HS-27A (cell line): Measurements from ENCODE around the gene HOXC11.

ENCODE experiments used
- DNase-seq: peaks from one replicate; pipeline ENCODE4 v3.0.0-alpha.2; 2012; ENCODE audit warnings: low read depth, missing footprints

HOXC11 gene

GRCh38 chr12:53942467-53942997 lies 30.4 kb upstream of the HOXC11 start:
- DNase-seq, result no peak

GRCh38 chr12:53944209-53944608 lies 28.7 kb upstream of the HOXC11 start:
- DNase-seq, result no peak

DNA sequence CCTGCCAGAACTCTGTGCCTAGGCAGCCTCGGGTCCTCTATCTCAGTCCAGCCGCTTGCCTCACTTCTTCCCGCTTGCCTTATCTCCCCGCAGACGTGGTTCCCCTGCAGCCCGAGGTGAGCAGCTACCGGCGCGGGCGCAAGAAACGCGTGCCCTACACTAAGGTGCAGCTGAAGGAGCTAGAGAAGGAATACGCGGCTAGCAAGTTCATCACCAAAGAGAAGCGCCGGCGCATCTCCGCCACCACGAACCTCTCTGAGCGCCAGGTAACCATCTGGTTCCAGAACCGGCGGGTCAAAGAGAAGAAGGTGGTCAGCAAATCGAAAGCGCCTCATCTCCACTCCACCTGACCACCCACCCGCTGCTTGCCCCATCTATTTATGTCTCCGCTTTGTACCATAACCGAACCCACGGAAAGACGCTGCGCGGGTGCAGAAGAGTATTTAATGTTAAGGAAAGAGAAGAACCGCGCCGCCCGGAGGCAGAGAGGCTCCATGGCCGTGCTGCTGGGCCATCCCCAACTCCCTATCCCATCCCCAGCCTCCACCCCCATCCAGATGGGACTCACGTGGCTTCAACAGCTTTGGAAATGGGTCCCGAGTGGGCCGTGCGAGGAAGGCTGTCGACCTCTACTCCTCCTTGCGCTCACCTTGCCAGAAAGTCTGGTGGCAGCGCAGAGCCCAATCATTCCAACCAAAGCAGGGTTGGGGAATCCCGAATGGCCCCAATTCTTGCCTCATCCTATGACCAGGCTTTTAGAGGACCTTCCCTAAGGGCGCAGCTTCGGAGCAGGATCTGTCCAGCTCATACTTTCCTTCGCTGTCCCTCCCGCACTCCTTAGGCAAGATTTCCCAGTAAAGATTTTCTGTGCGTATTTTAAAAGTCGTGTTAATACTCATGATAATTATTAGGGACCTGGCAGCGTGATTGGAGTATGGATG lies 27.7 kb upstream of the HOXC11 start:
- no peak for DNase-seq

DNA sequence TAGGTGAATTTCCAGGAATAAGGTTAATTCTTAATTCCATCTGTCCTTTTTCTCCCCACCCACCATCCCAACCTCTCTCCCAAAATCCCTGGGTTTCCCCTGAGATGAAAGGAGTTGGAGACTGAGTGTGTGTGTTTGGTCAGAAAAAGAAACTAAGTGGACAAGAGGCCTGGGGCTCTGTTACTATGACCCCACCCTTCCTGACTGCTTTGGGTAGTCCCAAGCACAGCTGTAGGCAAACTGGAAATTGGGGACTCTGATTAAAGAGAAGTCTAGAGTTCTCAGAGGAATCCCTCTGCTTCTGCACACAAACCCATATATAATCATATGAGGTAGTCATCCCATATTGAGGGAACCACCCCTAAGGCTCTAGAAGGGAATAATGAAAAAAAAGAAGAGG lies 25.2 kb upstream of the HOXC11 start:
- DNase-seq, result no peak

- DNase-seq, result no peak
Measured at GRCh38 chr12:53948650-53949593, 24.0 kb upstream of the HOXC11 start.

GRCh38 chr12:53949631-53950436 lies 23.1 kb upstream of the HOXC11 start:
- no peak for DNase-seq

DNA sequence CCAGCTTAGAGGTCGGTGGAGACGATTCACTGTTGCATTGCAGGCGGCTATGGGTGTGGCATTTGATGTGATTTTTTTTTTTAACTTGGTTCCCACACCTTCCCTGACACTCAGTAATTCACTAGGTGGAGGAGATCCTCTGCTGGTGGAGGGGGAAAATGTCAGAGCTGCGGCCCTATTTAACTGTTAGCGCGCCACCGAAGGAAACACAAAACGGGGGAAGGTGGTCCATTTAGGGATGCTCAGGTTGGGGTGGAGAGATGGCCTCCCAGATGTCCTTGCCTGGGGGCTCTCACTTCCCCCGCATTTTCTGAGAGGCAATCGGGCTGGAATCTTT lies 22.5 kb upstream of the HOXC11 start:
- DNase-seq, result no peak

DNA sequence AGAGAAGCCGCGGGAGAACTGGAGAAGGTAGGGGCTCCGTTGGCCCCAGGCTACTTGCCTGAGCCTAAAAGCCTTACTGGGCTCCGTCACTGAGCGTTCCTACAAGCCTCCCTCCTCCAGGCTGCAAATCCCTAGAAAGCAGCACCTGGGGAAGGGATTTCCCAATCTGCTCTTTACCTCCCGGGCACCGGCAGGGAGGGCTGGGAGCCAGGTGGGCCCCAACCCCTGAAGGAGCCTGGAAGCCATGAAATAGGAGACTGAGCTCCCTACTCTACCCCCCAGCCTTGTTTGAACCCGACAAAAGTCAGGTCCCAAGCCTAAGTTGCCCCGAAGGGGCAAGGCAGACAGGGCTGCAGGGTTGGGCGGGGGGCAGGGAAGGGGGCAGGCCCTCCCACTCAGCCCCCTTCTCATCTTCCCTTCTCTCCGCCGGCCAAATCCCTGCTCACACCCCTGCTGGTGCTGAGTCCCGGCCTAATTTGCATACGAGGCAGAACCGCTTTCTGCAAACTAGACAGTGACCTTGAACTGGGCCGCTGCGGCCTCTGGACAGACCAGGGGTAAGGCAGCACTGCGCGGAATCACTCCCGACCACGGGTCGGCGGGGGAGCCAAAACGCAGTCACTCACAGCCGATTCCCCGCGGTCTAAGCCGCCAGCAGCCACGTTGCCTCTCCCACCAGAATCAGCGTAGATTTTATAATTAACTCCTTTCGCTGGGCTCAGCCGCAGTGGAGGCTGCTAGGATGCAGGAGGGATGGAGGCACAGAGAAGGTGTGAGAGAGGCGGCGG lies 21.9 kb upstream of the HOXC11 start:
- DNase-seq, result no peak

DNA sequence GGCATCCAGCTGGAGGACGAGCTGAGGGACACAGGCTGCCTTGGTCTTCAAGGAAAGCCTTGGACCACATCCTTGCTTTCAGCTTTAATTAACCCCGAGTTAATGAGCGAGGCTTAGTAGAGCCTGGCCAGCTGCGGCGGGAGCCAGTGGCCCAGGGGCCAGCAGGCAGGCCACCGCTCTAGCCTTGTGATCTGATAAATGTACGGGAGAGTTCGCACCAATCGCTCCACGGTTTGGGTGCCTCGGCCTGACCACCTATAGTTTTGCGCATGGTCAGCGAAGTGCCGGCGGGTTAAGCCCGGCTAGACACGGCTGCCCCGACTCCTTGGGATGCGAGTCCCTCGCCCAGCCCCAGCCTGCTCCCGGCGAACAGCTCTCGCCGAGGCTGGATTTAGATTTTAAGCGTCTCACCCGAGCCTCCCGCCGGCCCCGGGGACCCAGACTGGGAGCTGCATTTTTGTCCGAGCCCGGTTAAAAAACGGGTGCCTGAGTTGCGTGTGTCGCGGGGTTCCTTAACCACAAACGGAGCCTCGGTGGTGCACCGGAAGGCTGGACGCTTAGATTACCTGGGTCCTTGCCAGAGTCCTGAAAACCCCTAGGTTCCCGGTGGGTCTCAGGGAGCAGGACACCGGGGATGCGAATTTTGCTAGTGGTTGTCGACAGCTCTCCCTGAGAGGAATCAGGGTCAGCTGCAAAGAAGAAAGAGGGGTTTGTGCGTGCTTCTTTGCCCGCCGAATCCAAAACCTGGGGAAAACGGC lies 21.2 kb upstream of the HOXC11 start:
- no peak for DNase-seq

- DNase-seq, result no peak
Measured at GRCh38 chr12:53952335-53952694, 20.6 kb upstream of the HOXC11 start.

GRCh38 chr12:53952871-53953734 lies 19.8 kb upstream of the HOXC11 start:
- DNase-seq, result no peak

DNA sequence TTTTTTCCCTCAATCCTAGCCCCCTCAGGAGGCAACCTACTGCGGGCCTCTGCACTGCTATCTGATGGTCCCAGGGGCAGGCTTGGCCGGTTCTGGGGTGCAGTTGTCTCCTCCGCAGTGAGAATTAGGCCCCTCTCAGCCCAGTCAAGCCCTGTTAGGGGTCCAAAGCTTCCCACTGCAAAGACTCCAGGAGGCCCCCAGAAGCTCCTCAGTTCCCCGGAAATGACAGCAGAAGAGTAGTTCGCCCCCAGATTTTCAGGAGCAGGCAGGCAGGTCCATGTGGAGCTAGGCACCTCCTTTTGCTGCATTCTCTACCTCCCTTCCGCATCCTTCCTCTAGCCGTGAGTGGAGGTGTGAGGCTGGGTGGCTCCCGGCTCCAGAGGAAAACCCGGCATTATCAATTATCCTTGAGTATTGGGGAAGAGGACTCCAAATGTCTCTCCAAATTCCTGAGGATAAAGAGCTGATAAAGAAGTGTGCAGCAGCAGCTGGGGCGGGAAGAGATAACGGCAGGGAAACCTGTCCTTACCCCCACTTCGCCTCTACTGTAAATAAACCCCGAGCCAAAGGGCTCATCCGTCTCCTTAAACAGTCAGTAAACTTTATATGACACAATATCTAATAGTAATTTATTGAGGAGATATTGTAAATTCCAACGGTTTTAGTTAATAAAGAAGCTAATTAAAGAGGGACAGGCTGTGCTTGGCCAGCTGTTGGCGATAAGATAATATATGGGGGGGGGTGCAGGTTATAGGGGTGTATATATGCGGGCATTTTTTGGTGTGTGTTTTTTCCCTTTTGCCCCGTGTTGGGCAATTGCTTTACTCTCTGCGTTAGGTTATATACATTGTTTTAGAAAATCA lies 18.9 kb upstream of the HOXC11 start:
- DNase-seq, result no peak

DNA sequence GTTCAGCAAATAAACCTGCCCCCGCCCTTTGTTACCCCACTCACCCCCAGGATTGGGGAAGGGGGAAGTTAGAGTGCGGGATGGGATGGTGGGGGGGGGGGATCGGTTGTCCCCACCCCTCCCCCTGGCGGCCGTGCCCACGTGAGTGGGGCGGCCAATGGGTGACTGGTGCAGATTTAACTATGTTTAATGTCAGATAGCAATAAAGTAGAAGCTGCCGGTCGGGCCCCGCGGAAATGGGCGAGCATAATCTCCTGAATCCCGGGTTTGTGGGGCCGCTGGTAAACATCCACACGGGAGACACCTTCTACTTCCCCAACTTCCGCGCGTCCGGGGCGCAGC lies 18.3 kb upstream of the HOXC11 start, which contains the start of gene HOXC12:
Gene HOXC12, plus strand, starts transcription at position 210 of the 342 bp plus-strand sequence. Its CDS starts 27 bp downstream, at position 237.
- DNase-seq, result no peak

DNA sequence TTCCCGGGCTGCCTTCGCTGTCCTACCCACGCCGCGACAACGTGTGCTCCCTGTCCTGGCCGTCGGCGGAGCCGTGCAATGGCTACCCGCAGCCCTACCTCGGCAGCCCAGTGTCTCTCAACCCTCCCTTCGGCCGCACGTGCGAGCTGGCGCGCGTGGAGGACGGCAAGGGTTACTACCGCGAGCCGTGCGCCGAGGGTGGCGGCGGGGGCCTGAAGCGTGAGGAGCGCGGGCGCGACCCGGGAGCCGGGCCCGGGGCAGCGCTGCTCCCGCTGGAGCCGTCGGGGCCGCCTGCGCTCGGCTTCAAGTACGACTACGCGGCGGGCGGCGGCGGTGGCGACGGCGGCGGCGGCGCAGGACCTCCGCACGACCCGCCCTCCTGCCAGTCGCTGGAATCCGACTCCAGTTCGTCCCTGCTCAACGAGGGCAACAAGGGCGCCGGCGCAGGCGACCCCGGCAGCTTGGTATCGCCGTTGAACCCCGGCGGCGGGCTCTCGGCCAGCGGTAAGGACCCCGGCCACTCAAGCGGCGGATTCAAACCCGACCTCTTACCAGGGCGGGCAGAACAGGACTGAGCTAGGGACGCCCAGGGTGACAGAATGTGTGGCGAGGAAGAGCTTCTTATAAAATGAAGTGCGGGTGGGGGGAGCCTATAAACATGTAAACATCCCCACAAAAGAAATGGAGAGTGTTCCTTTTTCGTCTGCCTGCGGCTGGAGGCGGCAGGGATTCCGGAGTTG lies 17.7 kb upstream of the HOXC11 start:
- no peak for DNase-seq

DNA sequence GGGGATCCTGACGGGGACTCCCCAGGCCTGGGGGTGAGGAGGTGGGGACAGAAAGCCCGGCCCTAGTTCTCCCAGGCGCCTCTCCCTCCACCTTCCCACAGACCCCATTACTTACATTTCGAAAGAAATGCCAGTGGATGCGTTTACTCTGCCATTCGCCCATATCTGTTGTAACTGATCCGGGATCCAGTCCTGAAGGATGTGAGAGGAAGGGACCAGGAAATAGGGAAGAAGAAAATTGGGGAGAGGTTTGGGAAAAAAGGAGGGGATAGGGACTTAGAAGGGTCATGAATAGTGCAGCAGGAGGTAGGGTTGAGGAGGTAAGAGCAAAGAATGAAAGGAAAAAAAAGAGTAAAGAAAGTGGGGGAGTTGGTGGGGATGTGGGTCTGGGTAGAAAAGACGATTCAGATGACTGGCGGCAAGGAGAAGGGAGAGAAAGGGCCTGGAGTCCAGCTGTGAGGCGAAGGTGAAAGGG lies 17.1 kb upstream of the HOXC11 start:
- no peak for DNase-seq

DNA sequence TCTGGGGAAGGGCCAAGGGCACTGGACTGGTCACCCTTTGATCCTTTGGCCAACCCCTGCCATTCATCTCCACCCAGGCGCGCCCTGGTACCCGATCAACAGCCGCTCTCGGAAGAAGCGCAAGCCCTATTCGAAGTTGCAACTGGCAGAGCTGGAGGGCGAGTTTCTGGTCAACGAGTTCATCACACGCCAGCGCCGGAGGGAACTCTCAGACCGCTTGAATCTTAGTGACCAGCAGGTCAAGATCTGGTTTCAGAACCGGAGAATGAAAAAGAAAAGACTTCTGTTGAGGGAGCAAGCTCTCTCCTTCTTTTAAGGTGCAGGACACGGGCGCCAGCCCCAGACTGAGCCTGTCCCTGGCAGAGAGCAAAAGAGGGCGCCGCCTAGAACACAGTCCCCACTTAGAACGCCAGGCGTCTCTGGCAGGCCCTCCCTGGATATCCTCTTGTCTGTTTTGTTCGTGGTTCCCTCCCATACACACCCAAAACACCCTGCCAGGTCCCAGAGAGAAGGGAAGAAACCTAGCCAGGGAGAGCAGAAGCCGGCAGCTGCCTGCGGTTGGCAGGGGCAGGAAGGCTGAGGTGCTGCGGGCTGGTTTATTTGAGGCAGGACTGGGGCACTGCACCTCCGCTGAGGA lies 16.6 kb upstream of the HOXC11 start:
- no peak for DNase-seq
